Activated T-helper 2 cell treated with anti-CD3 and anti-CD28 coated beads, Interferon-gamma antibody, Interleukin-2, Interleukin-4, amounts not matched to agents 10 μg/mL and 5 μg/mL and 100 μg/mL, durations not matched to agents 14 hours and 24 hours and 36 hours (primary cell): ENCODE results near the gene C1orf53. TPM values are rescaled to one million over a fixed set of nuclear protein-coding genes. Genes with fewer than 3 reads are reported as not detected.

Experiments used
- DNase-seq: peaks from one replicate; pipeline ENCODE4 v3.0.0; 2021; ENCODE audit warnings: low spot score
- H3K27ac Mint-ChIP-seq: one replicate; pipeline ENCODE4 v1.8.0; 2021; ENCODE audit warnings: mixed read lengths
- H3K27me3 Mint-ChIP-seq: one replicate; pipeline ENCODE4 v1.8.0; 2021; ENCODE audit warnings: low read depth, mixed read lengths
- H3K36me3 Mint-ChIP-seq: one replicate; pipeline ENCODE4 v1.8.0; 2021; ENCODE audit warnings: low read depth, mixed read lengths
- H3K4me1 Mint-ChIP-seq: one replicate; pipeline ENCODE4 v1.8.0; 2021; ENCODE audit warnings: low read depth, mixed read lengths
- H3K4me3 Mint-ChIP-seq: one replicate; pipeline ENCODE4 v1.8.0; 2021; ENCODE audit warnings: low read depth, mild to moderate bottlenecking, moderate library complexity, mixed read lengths
- H3K9me3 Mint-ChIP-seq: one replicate; pipeline ENCODE4 v1.8.0; 2021; ENCODE audit warnings: mixed read lengths
- intact Hi-C: fragments of 100-400 bp; cut with micrococcal nuclease; formaldehyde crosslinking; loops from one replicate; pipeline ENCODE4 v1.15.1; 2023
- total RNA-seq: library from RNA; stranded (reverse); gene quantifications from 2 replicates; pipeline ENCODE4 v1.2.3, GENCODE V29; 2022

C1orf53 gene
- total RNA-seq, 1 donor from 2014 or later, result 2.4 TPM

GRCh38 chr1:197911111-197911856, 8.9 kb downstream of the C1orf53 start:
- peaks cover 96% of the 10 kb centered on the region for H3K27me3 Mint-ChIP-seq
- no peaks in the 10 kb centered on the region for H3K9me3 Mint-ChIP-seq
- peaks cover 59% of the 10 kb centered on the region for H3K4me1 Mint-ChIP-seq
- no peak for DNase-seq
- H3K36me3 Mint-ChIP-seq, result no peaks in the 10 kb centered on the region
- peak overlapping the region; percentile 60 for H3K27ac Mint-ChIP-seq
- peak overlapping the region; percentile 87 for H3K4me3 Mint-ChIP-seq
- intact Hi-C loops, result loop anchor here (10.0 kb wide), 3 partner anchors 344 to 1306 kb away; partner anchors contain the start of gene KCNT2

- H3K9me3 Mint-ChIP-seq, result no peaks in the 10 kb centered on the region
- H3K4me1 Mint-ChIP-seq, result peaks cover 67% of the 10 kb centered on the region
- no peaks in the 10 kb centered on the region for H3K36me3 Mint-ChIP-seq
- peak overlapping the region; percentile 87 for H3K4me3 Mint-ChIP-seq
- H3K27me3 Mint-ChIP-seq, result peaks cover 98% of the 10 kb centered on the region
- DNase-seq, result no peak
- intact Hi-C loops, result loop anchor here (10.0 kb wide), 3 partner anchors 343 to 1307 kb away; partner anchors contain the start of gene KCNT2
- H3K27ac Mint-ChIP-seq, result peak overlapping the region; percentile 60
Measured at GRCh38 chr1:197911857-197912696, 9.6 kb downstream of the C1orf53 start.

GRCh38 chr1:197912739-197913494, 10.5 kb downstream of the C1orf53 start:
- intact Hi-C loops, result loop anchor here (10.0 kb wide), 3 partner anchors 342 to 1308 kb away; partner anchors contain the start of gene KCNT2
- Mint-ChIP-seq H3K4me1 (peaks cover 73% of the 10 kb centered on the region), H3K27me3 (peaks cover 98% of the 10 kb centered on the region), H3K36me3 (no peaks in the 10 kb centered on the region), H3K27ac (no peak overlapping the region), H3K9me3 (no peaks in the 10 kb centered on the region), H3K4me3 (peak overlapping the region; percentile 87)
- DNase-seq, result no peak

- DNase-seq, result no peak
- peaks cover 98% of the 10 kb centered on the region for H3K27me3 Mint-ChIP-seq
- no peak overlapping the region for H3K27ac Mint-ChIP-seq
- intact Hi-C loops, result loop anchor here (10.0 kb wide), 3 partner anchors 341 to 1309 kb away; partner anchors contain the start of gene KCNT2
- H3K4me1 Mint-ChIP-seq, result peaks cover 75% of the 10 kb centered on the region
- peak overlapping the region; percentile 11 for H3K4me3 Mint-ChIP-seq
- H3K36me3 Mint-ChIP-seq, result no peaks in the 10 kb centered on the region
- H3K9me3 Mint-ChIP-seq, result no peaks in the 10 kb centered on the region
Measured at GRCh38 chr1:197913495-197914276, 11.3 kb downstream of the C1orf53 start.

GRCh38 chr1:197914510-197914909, 12.1 kb downstream of the C1orf53 start:
- Mint-ChIP-seq H3K4me3 (no peak overlapping the region), H3K27me3 (peaks cover 98% of the 10 kb centered on the region), H3K9me3 (no peaks in the 10 kb centered on the region), H3K27ac (no peak overlapping the region), H3K36me3 (no peaks in the 10 kb centered on the region), H3K4me1 (peaks cover 76% of the 10 kb centered on the region)
- DNase-seq, result no peak
- intact Hi-C loops, result loop anchor here (10.0 kb wide), 3 partner anchors 340 to 1310 kb away; partner anchors contain the start of gene KCNT2

GRCh38 chr1:197915260-197915861, 12.9 kb downstream of the C1orf53 start:
- no peak for DNase-seq
- Mint-ChIP-seq H3K36me3 (no peaks in the 10 kb centered on the region), H3K4me3 (peak overlapping the region; percentile 79), H3K27ac (no peak overlapping the region), H3K4me1 (peaks cover 72% of the 10 kb centered on the region), H3K9me3 (no peaks in the 10 kb centered on the region), H3K27me3 (peaks cover 96% of the 10 kb centered on the region)
- intact Hi-C loops, result loop anchor here (5.0 to 10.0 kb wide), 6 partner anchors 138 to 1311 kb away; partner anchors contain the start of genes DENND1B and KCNT2

- intact Hi-C loops, result loop anchor here (5.0 to 10.0 kb wide), 6 partner anchors 139 to 1311 kb away; partner anchors contain the start of genes DENND1B and KCNT2
- peak overlapping the region; percentile 79 for H3K4me3 Mint-ChIP-seq
- H3K27ac Mint-ChIP-seq, result no peak overlapping the region
- no peaks in the 10 kb centered on the region for H3K36me3 Mint-ChIP-seq
- no peaks in the 10 kb centered on the region for H3K9me3 Mint-ChIP-seq
- peaks cover 74% of the 10 kb centered on the region for H3K4me1 Mint-ChIP-seq
- H3K27me3 Mint-ChIP-seq, result peaks cover 98% of the 10 kb centered on the region
- no peak for DNase-seq
Measured at GRCh38 chr1:197915862-197916499, 13.6 kb downstream of the C1orf53 start.

- Mint-ChIP-seq H3K4me1 (peaks cover 74% of the 10 kb centered on the region), H3K9me3 (no peaks in the 10 kb centered on the region), H3K27me3 (peaks cover 98% of the 10 kb centered on the region), H3K27ac (no peak overlapping the region), H3K36me3 (no peaks in the 10 kb centered on the region), H3K4me3 (peak overlapping the region; percentile 79)
- DNase-seq, result no peak
- intact Hi-C loops, result loop anchor here (5.0 to 10.0 kb wide), 6 partner anchors 139 to 1312 kb away; partner anchors contain the start of genes DENND1B and KCNT2
Measured at GRCh38 chr1:197916500-197916983, 14.1 kb downstream of the C1orf53 start.

- DNase-seq, result no peak
- Mint-ChIP-seq H3K27ac (peak overlapping the region; percentile 56), H3K4me1 (peaks cover 62% of the 10 kb centered on the region), H3K36me3 (no peaks in the 10 kb centered on the region), H3K9me3 (no peaks in the 10 kb centered on the region), H3K27me3 (peaks cover 97% of the 10 kb centered on the region), H3K4me3 (peak overlapping the region; percentile 79)
- intact Hi-C loops, result loop anchor here (1.0 to 10.0 kb wide), 9 partner anchors 8 to 1313 kb away; partner anchors contain the start of genes DENND1B and KCNT2
Measured at GRCh38 chr1:197917805-197918651, 15.6 kb downstream of the C1orf53 start.

- no peak overlapping the region for H3K27ac Mint-ChIP-seq
- intact Hi-C loops, result loop anchor here (1.0 to 10.0 kb wide), 9 partner anchors 9 to 1314 kb away; partner anchors contain the start of genes DENND1B and KCNT2
- H3K9me3 Mint-ChIP-seq, result no peaks in the 10 kb centered on the region
- H3K4me3 Mint-ChIP-seq, result peak overlapping the region; percentile 79
- H3K4me1 Mint-ChIP-seq, result peaks cover 61% of the 10 kb centered on the region
- DNase-seq, result no peak
- H3K36me3 Mint-ChIP-seq, result no peaks in the 10 kb centered on the region
- H3K27me3 Mint-ChIP-seq, result peaks cover 93% of the 10 kb centered on the region
Measured at GRCh38 chr1:197918807-197919345, 16.4 kb downstream of the C1orf53 start.
